GM21367 (cell line): ENCODE data around the gene TSHB.

Experiments used
- ATAC-seq: cut with Tn5 transposase; IDR thresholded peaks from one replicate; pipeline ENCODE4 v1.9.1; 2021; ENCODE audit not compliant: unreplicated experiment

TSHB gene

GRCh38 chr1:115059316-115059715 is 29.7 kb downstream of the TSHB start:
- ATAC-seq, result no peak

GRCh38 chr1:115060501-115060900 is 30.9 kb downstream of the TSHB start:
- ATAC-seq, result no peak

- ATAC-seq, result peak; percentile 69
Observed at GRCh38 chr1:115062542-115063004, 32.9 kb downstream of the TSHB start.

GRCh38 chr1:115063228-115063901 is 33.7 kb downstream of the TSHB start:
- ATAC-seq, result no peak

GRCh38 chr1:115064461-115064860 is 34.8 kb downstream of the TSHB start:
- no peak for ATAC-seq

GRCh38 chr1:115065021-115065420 is 35.4 kb downstream of the TSHB start:
- no peak for ATAC-seq

GRCh38 chr1:115067161-115067859 is 37.7 kb downstream of the TSHB start:
- no peak for ATAC-seq

- ATAC-seq, result no peak
Observed at GRCh38 chr1:115068826-115069585, 39.4 kb downstream of the TSHB start.

GRCh38 chr1:115069659-115070308 is 40.2 kb downstream of the TSHB start:
- ATAC-seq, result no peak

- ATAC-seq, result no peak
Observed at GRCh38 chr1:115071012-115071664, 41.5 kb downstream of the TSHB start.

GRCh38 chr1:115073298-115074087 is 43.9 kb downstream of the TSHB start:
- ATAC-seq, result no peak

GRCh38 chr1:115074839-115075534 is 45.4 kb downstream of the TSHB start:
- no peak for ATAC-seq

GRCh38 chr1:115076384-115076915 is 46.8 kb downstream of the TSHB start:
- no peak for ATAC-seq

GRCh38 chr1:115077286-115077983 is 47.8 kb downstream of the TSHB start:
- no peak for ATAC-seq

- ATAC-seq, result no peak
Observed at GRCh38 chr1:115077984-115078330, 48.3 kb downstream of the TSHB start.

GRCh38 chr1:115078708-115079107 is 49.1 kb downstream of the TSHB start:
- ATAC-seq, result no peak

GRCh38 chr1:115082949-115083348 is 53.3 kb downstream of the TSHB start:
- ATAC-seq, result no peak
